ENCODE measurements around the gene OBSCN.

- TF ChIP-seq POLR2A (IDR thresholded peaks at IDR 0.05), result no peak
- no peak for TF ChIP-seq CTCF (IDR thresholded peaks at IDR 0.05)
Observed at GRCh38 chr1:228317891-228318810, 110.3 kb downstream of the OBSCN start.

Data from adrenal gland (tissue), 5 donors.